Mesenchymal stem cell (in vitro differentiated cells and primary cell): ENCODE results near the gene POU6F2.
"Not testable (repeated sequence)": the region's sequence is repeated elsewhere in the genome, so short reads cannot be mapped to it uniquely, and the experiment has no call there.

Source experiments
- DNase-seq: peaks from one replicate; pipeline ENCODE4 v3.0.0-alpha.2; 2013
- H2AFZ ChIP-seq: one replicate; pipeline ENCODE4 v1.6.1; 2013; ENCODE audit warnings: low read depth, mild to moderate bottlenecking, control low read depth, inconsistent platforms, low read length, moderate library complexity
- H2AK5ac ChIP-seq: 2 replicates; pipeline ENCODE4 v1.6.1; 2013; ENCODE audit warnings: low read length, moderate library complexity, mild to moderate bottlenecking, inconsistent platforms; ENCODE audit not compliant: severe bottlenecking
- H2BK120ac ChIP-seq: one replicate; pipeline ENCODE4 v1.6.1; 2013; ENCODE audit warnings: low read depth, mild to moderate bottlenecking, inconsistent platforms, low read length, moderate library complexity
- H2BK12ac ChIP-seq, 2 experiments: one replicate each; pipeline ENCODE4 v1.6.1; 2013; ENCODE audit warnings: inconsistent platforms in 2 of 2, low read length in 2 of 2, mild to moderate bottlenecking in 2 of 2, moderate library complexity in 2 of 2, control low read depth in 1 of 2
- H2BK15ac ChIP-seq: one replicate; pipeline ENCODE4 v1.6.1; 2013; ENCODE audit warnings: mild to moderate bottlenecking, low read depth, inconsistent platforms; ENCODE audit not compliant: poor library complexity, severe bottlenecking
- H2BK5ac ChIP-seq: 2 replicates; pipeline ENCODE4 v1.6.1; 2013; ENCODE audit warnings: low read depth, mild to moderate bottlenecking, low read length, control low read depth, inconsistent platforms; ENCODE audit not compliant: poor library complexity, severe bottlenecking
- H3K14ac ChIP-seq, 2 experiments: one replicate each; pipeline ENCODE4 v1.6.1; 2013; ENCODE audit warnings: inconsistent platforms in 2 of 2, low read length in 2 of 2, control low read depth in 1 of 2, mild to moderate bottlenecking in 1 of 2, moderate library complexity in 1 of 2
- H3K18ac ChIP-seq, 2 experiments: one replicate each; pipeline ENCODE4 v1.6.1; 2013; ENCODE audit warnings: inconsistent platforms in 2 of 2, low read length in 2 of 2, control low read depth in 1 of 2, low read depth in 1 of 2, mild to moderate bottlenecking in 1 of 2
- H3K23ac ChIP-seq, 2 experiments: one replicate each; pipeline ENCODE4 v1.6.1; 2013; ENCODE audit warnings: inconsistent platforms in 2 of 2, low read length in 2 of 2, mild to moderate bottlenecking in 2 of 2, moderate library complexity in 2 of 2, control low read depth in 1 of 2
- H3K27ac ChIP-seq: 2 replicates; pipeline ENCODE4 v1.5.1; 2013; ENCODE audit warnings: mild to moderate bottlenecking, moderate library complexity, low read length, control low read depth, inconsistent platforms; ENCODE audit not compliant: poor library complexity, severe bottlenecking
- H3K27me3 ChIP-seq, 2 experiments: 2 replicates each; pipeline versions ENCODE4 v1.6.1 to v1.7.0; 2013; ENCODE audit warnings: low read length in 2 of 2, mild to moderate bottlenecking in 2 of 2, moderate library complexity in 2 of 2, control low read depth in 1 of 2, inconsistent platforms in 1 of 2; ENCODE audit not compliant: control insufficient read depth in 1 of 2, insufficient read depth in 1 of 2
- H3K36me3 ChIP-seq, 2 experiments: 2 replicates each; pipeline versions ENCODE4 v1.6.1 to v1.7.0; 2013; ENCODE audit warnings: low read length in 2 of 2, control low read depth in 1 of 2, inconsistent platforms in 1 of 2, low read depth in 1 of 2, mild to moderate bottlenecking in 1 of 2; ENCODE audit not compliant: insufficient read depth in 2 of 2, control insufficient read depth in 1 of 2
- H3K4ac ChIP-seq, 2 experiments: one replicate each; pipeline ENCODE4 v1.6.1; 2013; ENCODE audit warnings: inconsistent platforms in 2 of 2, low read length in 2 of 2, mild to moderate bottlenecking in 2 of 2, moderate library complexity in 2 of 2, control low read depth in 1 of 2, low read depth in 1 of 2
- H3K4me1 ChIP-seq: 2 replicates; pipeline ENCODE4 v1.6.1; 2013; ENCODE audit warnings: low read depth, low read length, control low read depth; ENCODE audit not compliant: control insufficient read depth, insufficient read depth
- H3K4me2 ChIP-seq: 2 replicates; pipeline ENCODE4 v1.6.1; 2013; ENCODE audit warnings: low read length, mild to moderate bottlenecking, inconsistent platforms; ENCODE audit not compliant: poor library complexity, severe bottlenecking
- H3K4me3 ChIP-seq, 2 experiments: 2 replicates each; pipeline versions ENCODE4 v1.5.1 to v1.7.0; 2013; ENCODE audit warnings: low read length in 2 of 2, mild to moderate bottlenecking in 2 of 2, control low read depth in 1 of 2, low read depth in 1 of 2; ENCODE audit not compliant: insufficient read depth in 1 of 2
- H3K79me1 ChIP-seq: replicated peaks from 2 replicates; pipeline ENCODE4 v1.6.1; 2013; ENCODE audit warnings: mild to moderate bottlenecking, control low read depth, low read length, inconsistent platforms; ENCODE audit not compliant: poor library complexity, severe bottlenecking
- H3K9ac ChIP-seq: 2 replicates; pipeline ENCODE4 v1.7.0; 2013; ENCODE audit warnings: mild to moderate bottlenecking, low read length, moderate library complexity
- H3K9me3 ChIP-seq: 2 replicates; pipeline ENCODE4 v1.7.0; 2013; ENCODE audit warnings: mild to moderate bottlenecking, low read length; ENCODE audit not compliant: control insufficient read depth
- H4K8ac ChIP-seq: one replicate; pipeline ENCODE4 v1.6.1; 2013; ENCODE audit warnings: inconsistent platforms, mild to moderate bottlenecking, low read length, moderate library complexity
- H4K91ac ChIP-seq: one replicate; pipeline ENCODE4 v1.6.1; 2013; ENCODE audit warnings: mild to moderate bottlenecking, low read length, inconsistent platforms
- WGBS: methylation state at CpG from one replicate; pipeline ENCODE4 v1.1.7; 2013; ENCODE audit warnings: mixed read lengths; 5-methylcytosine and 5-hydroxymethylcytosine counted together

Gene POU6F2

DNA sequence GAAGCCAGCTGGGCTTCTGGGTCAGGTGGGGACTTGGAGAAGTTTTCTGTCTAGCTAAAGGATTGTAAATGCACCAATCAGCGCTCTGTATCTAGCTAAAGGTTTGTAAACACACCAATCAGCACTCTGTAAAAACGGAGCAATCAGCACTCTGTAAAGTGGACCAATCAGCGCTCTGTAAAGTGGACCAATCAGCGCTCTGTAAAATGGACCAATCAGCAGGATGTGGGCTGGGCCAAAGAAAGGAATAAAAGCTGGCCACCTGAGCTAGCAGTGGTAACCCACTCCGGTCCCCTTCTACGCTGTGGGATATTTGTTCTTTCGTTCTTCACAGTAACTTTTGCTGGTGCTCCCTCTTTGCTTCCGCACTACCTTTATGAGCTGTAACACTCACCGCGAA lies 216.7 kb downstream of the POU6F2 start:
- not testable (repeated sequence) for H3K23ac ChIP-seq, H3K27me3 ChIP-seq, H2BK15ac ChIP-seq, H3K79me1 ChIP-seq, H4K8ac ChIP-seq, H3K14ac ChIP-seq, H2BK120ac ChIP-seq, H3K4me1 ChIP-seq, H2AK5ac ChIP-seq, H3K4me2 ChIP-seq, H3K27ac ChIP-seq, H3K18ac ChIP-seq, H3K36me3 ChIP-seq, H2BK12ac ChIP-seq, H3K4me3 ChIP-seq, H3K9ac ChIP-seq, H2AFZ ChIP-seq, H2BK5ac ChIP-seq, H4K91ac ChIP-seq, H3K9me3 ChIP-seq, H3K4ac ChIP-seq, DNase-seq
- 91% methylated on average over 10 of the region's 10 CpGs for WGBS

DNA sequence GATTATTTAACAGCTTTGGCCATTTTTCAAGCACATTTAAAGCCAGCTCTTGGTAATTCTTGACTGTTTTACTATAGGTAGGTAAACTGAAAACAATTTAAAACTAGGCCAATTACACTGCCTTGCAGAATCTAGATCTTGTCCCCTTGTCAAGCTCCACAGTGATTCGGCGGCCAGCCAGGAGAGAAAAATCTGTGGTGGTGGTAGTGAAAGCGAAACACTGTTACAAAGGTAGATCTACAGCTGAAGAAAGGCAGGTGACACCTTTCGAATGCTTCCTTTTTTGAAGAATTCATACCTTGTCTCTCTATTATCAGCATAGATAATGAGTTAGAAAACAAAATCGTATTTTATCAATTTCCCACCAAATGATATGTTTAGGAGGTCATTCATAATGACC lies 218.3 kb downstream of the POU6F2 start:
- no peak overlapping the region for H3K9ac ChIP-seq
- no peak overlapping the region for H3K18ac ChIP-seq
- no peak overlapping the region for H2AK5ac ChIP-seq
- no peak overlapping the region for H3K4ac ChIP-seq
- DNase-seq: no peak
- no peaks in the 10 kb centered on the region for H3K27me3 ChIP-seq
- H2AFZ ChIP-seq: no peak overlapping the region
- no peak overlapping the region for H2BK15ac ChIP-seq
- no peaks in the 10 kb centered on the region for H3K4me1 ChIP-seq
- no peak overlapping the region for H3K14ac ChIP-seq
- H3K23ac ChIP-seq: no peak overlapping the region
- no peak overlapping the region for H2BK12ac ChIP-seq
- WGBS: 75% methylated on average over 2 of the region's 5 CpGs
- H3K4me3 ChIP-seq: no peak overlapping the region
- H4K91ac ChIP-seq: no peak overlapping the region
- no peaks in the 10 kb centered on the region for H3K36me3 ChIP-seq
- no peak overlapping the region for H3K4me2 ChIP-seq
- H2BK5ac ChIP-seq: no peak overlapping the region
- no peaks in the 10 kb centered on the region for H3K9me3 ChIP-seq
- H3K79me1 ChIP-seq: no peaks in the 10 kb centered on the region
- no peak overlapping the region for H2BK120ac ChIP-seq
- no peak overlapping the region for H3K27ac ChIP-seq
- no peak overlapping the region for H4K8ac ChIP-seq

DNA sequence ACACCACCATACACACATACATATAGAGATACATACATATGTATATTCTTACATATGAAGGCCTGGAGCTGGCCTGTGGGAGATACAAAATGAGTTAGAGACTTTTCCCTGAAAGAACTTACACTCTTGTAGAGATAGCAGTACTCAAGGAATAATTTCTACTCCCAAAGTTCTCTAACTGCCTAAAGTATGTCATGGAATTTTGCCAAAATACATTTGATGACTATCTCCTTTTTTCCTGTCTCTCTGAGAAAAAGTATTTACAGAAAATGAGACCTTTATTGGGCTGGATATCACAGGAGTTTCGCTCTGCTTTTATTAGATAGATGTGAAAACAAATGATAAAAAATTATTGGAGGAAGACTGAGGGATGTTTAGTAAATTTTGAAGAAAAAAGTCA lies 220.1 kb downstream of the POU6F2 start:
- no peak overlapping the region for H2BK15ac ChIP-seq
- no peak overlapping the region for H2AFZ ChIP-seq
- no peak overlapping the region for H3K23ac ChIP-seq
- H3K4ac ChIP-seq: no peak overlapping the region
- no peak overlapping the region for H3K14ac ChIP-seq
- no peaks in the 10 kb centered on the region for H3K9me3 ChIP-seq
- H3K36me3 ChIP-seq: no peaks in the 10 kb centered on the region
- H2BK12ac ChIP-seq: no peak overlapping the region
- no CpG with 5 or more reads among the region's 1 CpG for WGBS
- H3K4me2 ChIP-seq: no peak overlapping the region
- H3K79me1 ChIP-seq: no peaks in the 10 kb centered on the region
- no peak overlapping the region for H3K9ac ChIP-seq
- no peaks in the 10 kb centered on the region for H3K4me1 ChIP-seq
- no peak for DNase-seq
- no peak overlapping the region for H4K8ac ChIP-seq
- no peak overlapping the region for H2BK120ac ChIP-seq
- no peak overlapping the region for H3K18ac ChIP-seq
- H4K91ac ChIP-seq: no peak overlapping the region
- no peak overlapping the region for H2BK5ac ChIP-seq
- H2AK5ac ChIP-seq: no peak overlapping the region
- H3K27me3 ChIP-seq: no peaks in the 10 kb centered on the region
- no peak overlapping the region for H3K4me3 ChIP-seq
- no peak overlapping the region for H3K27ac ChIP-seq

DNA sequence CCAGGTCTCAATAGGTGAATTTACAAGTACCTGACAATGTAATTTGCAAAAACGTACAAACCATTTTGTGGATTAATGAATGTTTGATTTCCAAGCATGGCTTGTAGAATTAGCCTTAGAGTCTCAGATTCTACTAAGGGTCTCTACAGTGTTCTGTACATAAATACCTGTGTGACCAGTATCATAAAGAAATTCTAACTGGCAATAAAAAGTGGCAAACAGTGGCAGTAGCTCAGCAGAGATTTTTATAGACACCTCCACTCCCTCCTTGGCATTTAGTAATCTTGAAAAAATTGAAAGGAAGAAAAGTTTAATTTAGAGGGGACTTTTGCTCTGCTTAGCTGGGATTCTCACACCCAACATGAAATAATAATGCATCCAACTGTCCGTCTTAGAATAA lies 220.8 kb downstream of the POU6F2 start:
- no peaks in the 10 kb centered on the region for H3K9me3 ChIP-seq

More for the DNA sequence above, 220.8 kb downstream of the POU6F2 start:
- no peaks in the 10 kb centered on the region for H3K79me1 ChIP-seq
- H3K4me3 ChIP-seq: no peak overlapping the region
- H3K4ac ChIP-seq: no peak overlapping the region
- H4K8ac ChIP-seq: no peak overlapping the region
- no peak overlapping the region for H3K14ac ChIP-seq
- no peak overlapping the region for H2BK120ac ChIP-seq
- H3K27me3 ChIP-seq: no peaks in the 10 kb centered on the region
- H3K23ac ChIP-seq: no peak overlapping the region
- no peak overlapping the region for H3K9ac ChIP-seq
- no peak overlapping the region for H3K27ac ChIP-seq
- no peak overlapping the region for H2BK15ac ChIP-seq
- DNase-seq: no peak
- no peak overlapping the region for H4K91ac ChIP-seq
- no peak overlapping the region for H3K18ac ChIP-seq
- no peak overlapping the region for H2AFZ ChIP-seq
- H3K36me3 ChIP-seq: no peaks in the 10 kb centered on the region
- no peak overlapping the region for H3K4me2 ChIP-seq
- H2BK12ac ChIP-seq: no peak overlapping the region
- WGBS: 56% methylated on average over 1 of the region's 2 CpGs
- H3K4me1 ChIP-seq: no peaks in the 10 kb centered on the region
- H2BK5ac ChIP-seq: no peak overlapping the region
- H2AK5ac ChIP-seq: no peak overlapping the region
